ENCODE data around the gene NFATC1. TPM values are rescaled to one million over a fixed set of nuclear protein-coding genes. Genes with fewer than 3 reads are reported as not detected.

NFATC1 gene
- polyA plus RNA-seq, 1 of the 3 experiments (the other 2 are of a cell fraction) = 0.02 TPM

- Histone ChIP-seq H3K9ac (no peak overlapping the region), H3K36me3 (replicated peaks in 1 of 2; ENCODE audit: control insufficient read depth in 1 of 2, insufficient read depth in 2 of 2, low read length in 1 of 2) (no peaks in the 10 kb centered on the region), H2AFZ (ENCODE audit: low read depth) (no peak overlapping the region), H3K79me2 (ENCODE audit: insufficient read depth) (no peaks in the 10 kb centered on the region), H3K9me2 (no peaks in the 10 kb centered on the region), H3K27me3 (ENCODE audit: insufficient read depth) (peaks cover 82% of the 10 kb centered on the region), H4K20me1 (ENCODE audit: insufficient read depth) (no peaks in the 10 kb centered on the region), H3K4me3 (ENCODE audit: low read depth in 2 of 2, low read length in 1 of 2) (no peak overlapping the region), H3F3A (replicated peaks; ENCODE audit: insufficient read depth) (peaks cover 4% of the 10 kb centered on the region), H3K4me1 (ENCODE audit: control insufficient read depth in 1 of 2, insufficient read depth in 2 of 2, low read depth in 1 of 2, low read length in 1 of 2) (peaks cover 0 to 13% of the 10 kb centered on the region in 2 experiments; a peak in 2 of 4 replicates), H3K9me3 (no peaks in the 10 kb centered on the region), H3K27ac (ENCODE audit: low read depth in 2 of 2, low read length in 1 of 2) (no peak overlapping the region), H3K4me2 (no peak overlapping the region)
- TF ChIP-seq ELF1 (IDR thresholded peaks at IDR 0.05) (no peak), SIN3A (IDR thresholded peaks at IDR 0.05; ENCODE audit: borderline replicate concordance, low read depth, low read length) (no peak), ZBTB33 (IDR thresholded peaks at IDR 0.05; ENCODE audit: borderline replicate concordance, low read depth) (no peak), TEAD4 (IDR thresholded peaks at IDR 0.05; ENCODE audit: borderline replicate concordance, insufficient read depth) (no peak), RFX5 (IDR thresholded peaks at IDR 0.05; ENCODE audit: low read length) (no peak), POLR2AphosphoS5 (IDR thresholded peaks at IDR 0.05; ENCODE audit: low read depth, low read length) (no peak), SMC3 (IDR thresholded peaks at IDR 0.05; ENCODE audit: low read depth, low read length) (no peak), MAX (IDR thresholded peaks at IDR 0.05; ENCODE audit: low read depth) (no peak), RAD21 (IDR thresholded peaks at IDR 0.05; ENCODE audit: low read length) (no peak), RCOR1 (IDR thresholded peaks at IDR 0.05; ENCODE audit: low read length) (no peak), MXI1 (IDR thresholded peaks at IDR 0.05; ENCODE audit: low read depth, low read length) (no peak), YY1 (IDR thresholded peaks at IDR 0.05; ENCODE audit: low read depth) (no peak)
- TF ChIP-seq, protein P1, sequence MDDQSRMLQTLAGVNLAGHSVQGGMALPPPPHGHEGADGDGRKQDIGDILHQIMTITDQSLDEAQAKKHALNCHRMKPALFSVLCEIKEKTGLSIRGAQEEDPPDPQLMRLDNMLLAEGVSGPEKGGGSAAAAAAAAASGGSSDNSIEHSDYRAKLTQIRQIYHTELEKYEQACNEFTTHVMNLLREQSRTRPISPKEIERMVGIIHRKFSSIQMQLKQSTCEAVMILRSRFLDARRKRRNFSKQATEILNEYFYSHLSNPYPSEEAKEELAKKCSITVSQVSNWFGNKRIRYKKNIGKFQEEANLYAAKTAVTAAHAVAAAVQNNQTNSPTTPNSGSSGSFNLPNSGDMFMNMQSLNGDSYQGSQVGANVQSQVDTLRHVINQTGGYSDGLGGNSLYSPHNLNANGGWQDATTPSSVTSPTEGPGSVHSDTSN (IDR thresholded peaks at IDR 0.05) = no peak
- DNase-seq = no peak
- ChIA-PET CTCF (no interaction called here), POLR2A (no interaction called here)
- 62% methylated on average over 7 of the region's 26 CpGs for WGBS (ENCODE audit: low lambda C conversion rate)
Observed at GRCh38 chr18:79488311-79489050, 92.8 kb downstream of the NFATC1 start.
